Natural killer cell treated with Interleukin-12 subunit alpha and Interleukin-12 subunit beta and Interleukin-15 and Interleukin-18, amount 100 ng/mL, for 72 hours (primary cell): ENCODE results near the gene MGAT5B. TPM values are rescaled to one million over a fixed set of nuclear protein-coding genes. Genes with fewer than 3 reads are reported as not detected.
A peak's percentile ranks its signal among the peaks of the same experiment; 100 is the strongest.

Experiments used
- ATAC-seq, 2 donors: fragments of 150-1000 bp; cut with Tn5 transposase in 1 of 2; sonication (Bioruptor Pico), chemical (Tn5 transposase) in 1 of 2; 2 replicates each; pipeline ENCODE4 v1.10.0; 2021
- DNase-seq: peaks from one replicate; pipeline ENCODE4 v3.0.0; 2022; ENCODE audit warnings: low spot score
- H3K27ac Mint-ChIP-seq, 2 donors: 1 replicate in 1 of 2; 2 replicates in 1 of 2; pipeline ENCODE4 v1.8.0; 2022; ENCODE audit warnings: mixed read lengths in 2 of 2, mild to moderate bottlenecking in 1 of 2, moderate library complexity in 1 of 2
- H3K27me3 Mint-ChIP-seq, 2 donors: 1 replicate in 1 of 2; 2 replicates in 1 of 2; pipeline ENCODE4 v1.8.0; 2022; ENCODE audit warnings: mixed read lengths in 2 of 2
- H3K36me3 Mint-ChIP-seq: one replicate; pipeline ENCODE4 v1.8.0; 2022; ENCODE audit warnings: mixed read lengths
- H3K4me1 Mint-ChIP-seq, 2 donors: 1 replicate in 1 of 2; 2 replicates in 1 of 2; pipeline ENCODE4 v1.8.0; 2022; ENCODE audit warnings: low read depth in 2 of 2, mixed read lengths in 2 of 2, mild to moderate bottlenecking in 1 of 2
- H3K4me3 Mint-ChIP-seq: one replicate; pipeline ENCODE4 v1.8.0; 2022; ENCODE audit warnings: mixed read lengths
- H3K9me3 Mint-ChIP-seq: 2 replicates; pipeline ENCODE4 v1.8.0; 2022; ENCODE audit warnings: mixed read lengths
- total RNA-seq, 2 donors: library from RNA; stranded (reverse); gene quantifications; one replicate each; pipeline ENCODE4 v1.2.3, GENCODE V29; 2022

Gene MGAT5B
- total RNA-seq, 2 donors from 2014 or later = 0.59 TPM; not detected in 1

DNA sequence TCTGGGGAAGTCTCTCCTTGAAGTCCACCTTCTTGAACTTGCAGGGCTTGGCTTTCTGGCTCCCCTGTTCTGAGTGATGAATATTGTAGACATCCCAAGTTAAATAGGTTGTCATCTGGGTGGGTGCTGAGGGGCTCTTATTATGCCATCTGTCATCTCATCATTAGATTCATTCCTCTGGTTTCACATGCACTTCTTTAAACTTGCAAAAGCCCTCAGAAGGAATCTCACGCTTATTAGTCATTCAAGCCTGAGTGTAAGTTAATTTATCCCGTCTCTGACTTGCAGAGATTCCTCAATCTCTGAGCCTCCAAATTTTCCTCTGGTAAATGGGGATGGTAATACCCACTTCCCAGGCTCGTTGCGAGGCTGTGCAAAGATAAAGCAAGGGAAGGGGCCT is 5.7 kb downstream of the MGAT5B start:
- Mint-ChIP-seq H3K27ac (no peak overlapping the region), H3K4me1 (peaks cover 0 to 5% of the 10 kb centered on the region in 2 donors), H3K9me3 (no peaks in the 10 kb centered on the region), H3K36me3 (peaks cover 8% of the 10 kb centered on the region), H3K27me3 (peaks cover 20 to 22% of the 10 kb centered on the region in 2 donors), H3K4me3 (no peak overlapping the region)
- DNase-seq (no peak), ATAC-seq (no peak)

DNA sequence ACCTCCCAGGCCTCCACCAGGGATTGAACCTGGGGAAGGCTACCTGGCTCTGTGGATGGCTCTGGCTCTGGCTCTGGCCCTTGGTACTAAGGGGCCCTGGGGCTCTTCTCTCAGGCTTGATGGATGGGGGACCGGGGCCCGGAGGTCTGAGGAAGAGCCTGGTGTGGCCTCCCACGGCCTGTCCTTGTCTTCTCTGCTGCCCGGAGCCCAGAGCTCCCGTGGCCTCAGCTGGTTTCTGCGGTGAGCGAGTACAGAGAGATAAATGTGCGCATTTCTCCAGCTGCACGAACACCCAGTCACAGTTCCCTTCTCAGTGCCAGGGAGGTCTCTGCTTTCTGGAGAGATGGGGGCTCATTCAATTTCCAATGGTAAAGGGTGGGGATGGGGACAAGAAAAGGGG is 9.2 kb downstream of the MGAT5B start:
- peaks cover 0 to 4% of the 10 kb centered on the region in 2 donors for H3K4me1 Mint-ChIP-seq
- no peak for DNase-seq
- H3K36me3 Mint-ChIP-seq = peaks cover 8% of the 10 kb centered on the region
- no peak overlapping the region for H3K4me3 Mint-ChIP-seq
- no peak for ATAC-seq
- peaks cover 11 to 14% of the 10 kb centered on the region in 2 donors for H3K27me3 Mint-ChIP-seq
- H3K9me3 Mint-ChIP-seq = no peaks in the 10 kb centered on the region
- H3K27ac Mint-ChIP-seq = no peak overlapping the region

DNA sequence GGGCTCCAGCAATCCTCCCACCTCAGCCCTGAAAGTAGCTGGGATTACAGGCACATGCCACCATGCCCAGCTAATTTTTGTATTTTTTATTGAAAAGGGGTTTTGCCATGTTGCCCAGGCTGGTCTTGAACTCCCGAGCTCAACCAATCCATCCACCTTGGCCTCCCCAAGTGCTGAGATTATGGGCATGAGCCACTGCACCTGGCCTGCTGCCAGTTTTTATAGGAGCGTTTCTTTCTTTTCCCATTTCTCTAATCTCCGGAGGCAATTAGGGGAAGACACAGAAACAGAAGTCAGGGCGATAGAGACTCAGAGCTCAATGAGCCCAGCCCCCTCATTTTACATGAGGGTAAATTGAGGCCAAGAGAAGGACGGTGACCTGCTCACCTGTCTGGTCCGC is 10.4 kb downstream of the MGAT5B start:
- Mint-ChIP-seq H3K36me3 (peaks cover 8% of the 10 kb centered on the region), H3K4me1 (no peaks in the 10 kb centered on the region), H3K4me3 (no peak overlapping the region), H3K9me3 (no peaks in the 10 kb centered on the region), H3K27ac (no peak overlapping the region), H3K27me3 (peaks cover 6 to 8% of the 10 kb centered on the region in 2 donors)
- ATAC-seq = no peak
- DNase-seq = no peak

DNA sequence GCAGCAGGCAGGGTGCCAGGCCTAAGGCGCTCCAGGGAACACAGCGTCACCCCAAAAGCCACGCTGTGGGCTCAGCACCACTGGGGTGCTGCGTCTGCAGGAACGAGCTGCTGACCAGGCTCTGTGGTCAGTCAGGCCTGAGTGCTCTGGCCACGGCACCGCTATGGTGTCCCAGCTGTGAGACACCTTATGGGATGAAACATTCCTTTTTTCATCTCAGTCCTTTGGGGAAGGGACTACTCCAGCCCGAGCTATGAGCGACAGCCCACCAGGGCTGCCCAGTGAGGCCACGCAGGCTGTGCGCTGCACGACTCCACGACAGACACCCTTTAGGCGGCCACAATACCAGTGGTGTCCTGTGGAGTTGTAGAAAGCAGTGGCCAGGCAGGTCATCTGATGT is 11.1 kb downstream of the MGAT5B start:
- Mint-ChIP-seq H3K27ac (no peak overlapping the region), H3K4me1 (no peaks in the 10 kb centered on the region), H3K4me3 (no peak overlapping the region), H3K36me3 (peaks cover 5% of the 10 kb centered on the region), H3K9me3 (no peaks in the 10 kb centered on the region), H3K27me3 (peaks cover under 1 to 4% of the 10 kb centered on the region in 2 donors)
- ATAC-seq = peak; percentile 5 to 27
- DNase-seq = no peak

DNA sequence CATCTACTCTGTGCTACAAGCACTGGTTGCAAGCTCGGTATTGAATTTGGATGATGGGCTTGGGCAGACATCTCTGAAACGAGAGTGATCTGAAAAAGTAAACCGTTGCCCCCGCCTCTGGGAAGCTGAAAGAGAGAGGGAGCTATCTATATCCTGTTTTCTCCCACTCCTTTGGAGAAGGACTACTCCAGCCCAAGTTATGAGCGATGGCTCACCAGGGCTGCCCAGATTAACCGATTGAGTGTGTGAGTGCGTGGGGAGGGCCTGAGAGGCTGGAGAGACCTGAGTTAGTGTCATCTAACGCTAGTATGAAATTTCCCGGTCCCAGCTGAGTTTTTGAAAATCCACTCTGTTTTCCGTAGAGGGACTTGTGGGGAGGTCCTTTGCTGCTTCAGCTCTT is 11.5 kb downstream of the MGAT5B start:
- ATAC-seq (no peak), DNase-seq (no peak)
- H3K4me1 Mint-ChIP-seq = no peaks in the 10 kb centered on the region
- H3K9me3 Mint-ChIP-seq = no peaks in the 10 kb centered on the region
- no peak overlapping the region for H3K4me3 Mint-ChIP-seq
- H3K36me3 Mint-ChIP-seq = peaks cover 5% of the 10 kb centered on the region
- H3K27me3 Mint-ChIP-seq = peaks cover 0 to 3% of the 10 kb centered on the region in 2 donors
- no peak overlapping the region for H3K27ac Mint-ChIP-seq

DNA sequence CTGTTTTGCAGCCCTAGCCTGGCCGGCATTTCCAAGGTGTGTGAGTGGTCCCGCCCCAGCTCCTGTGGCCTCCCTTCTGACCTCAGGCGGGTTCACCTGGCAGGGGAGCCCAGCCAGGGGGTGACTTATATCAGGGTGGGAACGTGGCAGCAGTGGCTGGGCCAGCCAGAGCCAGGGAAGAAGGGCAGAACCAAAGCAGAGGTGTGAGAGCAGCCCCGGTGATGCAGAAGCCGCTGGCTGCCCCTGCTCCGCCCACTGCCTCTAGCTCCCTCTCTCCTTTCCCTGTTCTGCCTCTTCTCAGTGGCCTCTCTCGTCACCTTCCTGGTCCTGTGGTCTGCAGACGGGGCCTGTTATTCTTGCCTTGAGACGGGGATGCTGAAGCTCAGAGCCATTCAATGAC is 12.1 kb downstream of the MGAT5B start:
- H3K36me3 Mint-ChIP-seq = peaks cover 4% of the 10 kb centered on the region
- peaks cover 0 to 3% of the 10 kb centered on the region in 2 donors for H3K27me3 Mint-ChIP-seq
- DNase-seq (no peak), ATAC-seq (peak in 1 of 2 donors; percentile 17)
- H3K9me3 Mint-ChIP-seq = no peaks in the 10 kb centered on the region
- H3K4me1 Mint-ChIP-seq = no peaks in the 10 kb centered on the region
- no peak overlapping the region for H3K27ac Mint-ChIP-seq
- H3K4me3 Mint-ChIP-seq = no peak overlapping the region

DNA sequence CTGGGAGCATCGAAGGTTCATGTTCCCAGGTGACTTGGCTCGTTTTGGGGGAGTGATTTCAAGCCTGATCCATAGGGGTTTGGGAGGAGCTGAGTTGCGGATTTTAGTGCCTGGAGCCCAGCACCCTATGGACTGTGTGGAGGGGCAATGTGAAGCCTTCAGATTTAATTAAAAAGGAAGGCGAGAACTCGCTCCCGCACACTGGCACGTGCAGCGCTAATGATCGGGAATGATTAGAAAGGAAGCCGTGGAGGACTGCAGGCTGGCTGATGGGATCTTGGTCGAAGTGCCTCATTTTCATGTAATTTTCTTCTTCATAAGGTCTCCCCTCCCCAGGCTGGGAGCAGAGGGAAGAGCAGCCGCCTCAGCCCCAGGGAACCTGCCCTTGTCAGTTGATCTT is 12.8 kb downstream of the MGAT5B start:
- no peak overlapping the region for H3K27ac Mint-ChIP-seq
- no peaks in the 10 kb centered on the region for H3K4me1 Mint-ChIP-seq
- ATAC-seq (no peak), DNase-seq (no peak)
- no peaks in the 10 kb centered on the region for H3K27me3 Mint-ChIP-seq
- no peaks in the 10 kb centered on the region for H3K9me3 Mint-ChIP-seq
- no peak overlapping the region for H3K4me3 Mint-ChIP-seq
- H3K36me3 Mint-ChIP-seq = no peaks in the 10 kb centered on the region

DNA sequence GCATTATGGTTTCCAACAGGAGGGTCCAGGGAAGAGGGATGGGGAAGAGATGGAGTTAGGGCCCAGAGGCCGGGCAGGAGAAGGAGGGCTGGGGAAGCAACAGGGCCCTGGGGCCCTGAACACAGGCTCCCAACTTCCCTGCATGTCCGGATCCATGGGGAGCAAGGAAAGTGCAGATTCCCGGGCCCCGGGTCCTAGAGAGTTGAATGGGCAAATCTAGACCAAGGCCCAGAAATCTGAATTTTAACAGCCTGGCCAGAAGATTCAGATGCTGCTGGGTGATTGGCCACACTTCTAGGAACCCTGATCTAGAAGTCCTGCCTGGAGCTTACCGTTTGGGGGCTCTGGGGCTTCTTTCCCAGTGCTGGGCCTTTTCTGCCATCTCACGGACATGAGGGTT is 13.2 kb downstream of the MGAT5B start:
- DNase-seq (no peak), ATAC-seq (no peak)
- H3K4me1 Mint-ChIP-seq = no peaks in the 10 kb centered on the region
- H3K36me3 Mint-ChIP-seq = no peaks in the 10 kb centered on the region
- H3K9me3 Mint-ChIP-seq = no peaks in the 10 kb centered on the region
- H3K4me3 Mint-ChIP-seq = no peak overlapping the region
- no peaks in the 10 kb centered on the region for H3K27me3 Mint-ChIP-seq
- H3K27ac Mint-ChIP-seq = no peak overlapping the region

DNA sequence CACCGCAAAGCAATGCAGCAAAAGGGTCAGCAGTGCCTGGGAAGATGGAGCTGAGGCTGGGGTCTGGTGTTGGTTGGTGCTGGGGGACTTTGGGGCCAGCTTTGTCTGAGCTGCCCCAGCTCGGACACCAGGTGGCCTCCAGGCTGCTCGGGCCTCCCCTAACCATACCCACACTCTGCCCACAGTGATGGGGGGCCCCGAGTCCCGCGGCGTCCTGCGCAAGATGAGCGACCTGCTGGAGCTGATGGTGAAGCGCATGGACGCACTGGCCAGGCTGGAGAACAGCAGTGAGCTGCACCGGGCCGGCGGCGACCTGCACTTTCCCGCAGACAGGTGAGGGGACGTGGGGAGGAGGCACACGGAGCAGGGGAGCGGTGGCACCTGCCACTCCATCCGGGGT is 13.8 kb downstream of the MGAT5B start:
- no peaks in the 10 kb centered on the region for H3K4me1 Mint-ChIP-seq
- no peak overlapping the region for H3K27ac Mint-ChIP-seq
- no peaks in the 10 kb centered on the region for H3K27me3 Mint-ChIP-seq
- H3K4me3 Mint-ChIP-seq = no peak overlapping the region
- no peaks in the 10 kb centered on the region for H3K9me3 Mint-ChIP-seq
- ATAC-seq (no peak), DNase-seq (no peak)
- H3K36me3 Mint-ChIP-seq = no peaks in the 10 kb centered on the region

DNA sequence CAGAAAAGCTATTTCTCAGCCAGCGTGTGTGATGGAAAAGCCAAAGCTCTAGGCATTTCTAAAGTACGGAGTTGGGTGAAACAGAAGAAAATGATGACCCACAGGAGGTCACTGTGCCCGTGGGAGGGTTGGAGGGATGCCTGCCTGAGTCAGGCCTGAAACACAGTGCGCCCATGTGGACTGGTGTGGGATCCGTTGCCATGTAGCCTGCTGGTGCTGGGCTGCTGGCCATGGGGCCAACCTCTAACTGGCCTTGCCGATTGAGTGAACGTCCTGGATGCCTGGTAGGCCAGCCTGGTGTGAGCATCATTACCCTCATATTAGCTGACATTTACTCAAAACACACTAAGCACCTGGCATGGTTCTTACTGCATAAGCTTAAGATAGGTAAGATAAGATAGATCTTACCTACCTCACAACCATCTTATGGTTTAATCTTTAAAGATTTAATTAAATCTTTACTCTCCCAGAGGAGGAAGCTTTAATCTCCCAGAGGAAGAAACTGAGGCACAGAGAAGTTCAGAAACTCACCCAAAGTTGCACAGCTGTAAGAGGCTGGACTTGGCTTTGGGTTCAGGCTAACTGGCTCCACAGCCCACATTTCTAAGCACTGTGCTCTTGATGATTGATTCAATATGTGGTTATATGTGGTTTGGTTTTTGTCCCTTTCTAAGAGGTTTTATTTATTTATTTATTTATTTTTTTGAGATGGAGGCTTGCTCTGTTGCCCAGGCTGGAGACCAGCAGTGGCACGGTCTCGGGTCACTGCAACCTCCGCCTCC is 15.7 kb downstream of the MGAT5B start:
- Mint-ChIP-seq H3K36me3 (no peaks in the 10 kb centered on the region), H3K27ac (no peak overlapping the region), H3K9me3 (no peaks in the 10 kb centered on the region), H3K4me3 (no peak overlapping the region), H3K4me1 (no peaks in the 10 kb centered on the region), H3K27me3 (no peaks in the 10 kb centered on the region)
- no peak for DNase-seq
- no peak for ATAC-seq

DNA sequence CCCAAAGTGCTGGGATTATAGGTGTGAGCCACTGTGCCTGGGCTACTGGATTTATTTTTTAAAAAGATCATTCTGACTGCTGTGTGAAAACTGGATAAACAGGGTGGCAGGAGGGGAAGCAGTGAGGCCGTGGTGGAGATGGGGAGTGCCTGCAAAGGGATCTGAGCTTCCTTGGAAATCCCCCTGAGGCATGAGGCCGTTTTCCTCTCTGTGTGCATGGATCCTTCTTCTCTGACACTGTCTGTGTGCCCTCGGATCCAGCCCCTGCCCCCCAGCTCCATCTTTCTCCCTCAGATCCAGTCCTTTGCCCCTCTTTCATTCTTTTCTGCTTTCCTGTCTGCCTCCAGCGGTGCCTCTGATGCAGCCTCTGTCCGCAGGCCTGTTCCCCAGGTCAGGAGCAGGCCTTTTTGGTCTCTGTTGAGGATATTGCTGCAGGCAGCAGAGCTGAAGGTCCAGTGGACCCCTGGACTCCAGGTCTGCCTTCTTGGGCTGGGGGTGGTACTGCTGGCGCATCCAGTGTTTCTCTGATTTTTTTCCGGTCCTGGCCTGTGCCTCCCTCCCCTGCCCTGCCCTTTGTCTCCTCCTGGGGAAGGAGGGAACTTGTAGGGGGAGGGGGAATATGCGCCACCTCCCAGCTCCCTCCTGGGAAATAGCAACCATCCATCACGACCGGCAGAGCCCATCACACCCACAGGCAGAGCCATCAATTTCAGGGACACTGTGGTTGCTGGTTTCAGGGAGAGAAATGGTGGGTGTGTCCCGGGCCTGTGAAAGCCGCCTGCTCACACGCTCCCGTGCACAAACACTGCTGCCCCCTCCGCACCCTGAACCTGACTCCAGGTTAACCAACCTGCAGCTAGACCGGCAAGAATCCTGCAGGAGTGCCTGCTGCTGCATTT is 17.0 kb downstream of the MGAT5B start:
- ATAC-seq (no peak), DNase-seq (no peak)
- no peaks in the 10 kb centered on the region for H3K36me3 Mint-ChIP-seq
- no peaks in the 10 kb centered on the region for H3K9me3 Mint-ChIP-seq
- H3K27ac Mint-ChIP-seq = no peak overlapping the region
- no peaks in the 10 kb centered on the region for H3K4me1 Mint-ChIP-seq
- no peaks in the 10 kb centered on the region for H3K27me3 Mint-ChIP-seq
- no peak overlapping the region for H3K4me3 Mint-ChIP-seq

DNA sequence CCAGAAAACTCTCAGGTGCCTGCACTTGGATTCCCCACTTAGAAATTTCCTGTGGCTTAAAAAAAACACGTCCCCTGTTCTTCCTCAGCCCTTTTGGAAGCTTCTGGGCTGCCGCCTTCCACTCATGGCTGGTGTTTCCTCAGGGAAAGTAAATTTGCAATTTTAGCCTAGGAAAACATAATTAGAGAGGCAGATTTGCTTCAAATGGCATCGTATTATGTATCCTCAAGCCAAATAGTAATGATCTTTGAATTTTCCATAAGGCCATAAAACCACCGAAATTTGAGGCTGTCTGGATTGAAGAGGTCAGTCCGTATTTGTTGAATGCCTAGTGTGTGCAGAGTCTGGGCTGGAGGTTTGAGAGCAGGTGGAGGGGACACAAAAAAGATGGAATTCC is 17.7 kb downstream of the MGAT5B start:
- Mint-ChIP-seq H3K36me3 (no peaks in the 10 kb centered on the region), H3K4me3 (no peak overlapping the region), H3K27me3 (no peaks in the 10 kb centered on the region), H3K27ac (no peak overlapping the region), H3K4me1 (no peaks in the 10 kb centered on the region), H3K9me3 (no peaks in the 10 kb centered on the region)
- no peak for DNase-seq
- ATAC-seq = no peak

DNA sequence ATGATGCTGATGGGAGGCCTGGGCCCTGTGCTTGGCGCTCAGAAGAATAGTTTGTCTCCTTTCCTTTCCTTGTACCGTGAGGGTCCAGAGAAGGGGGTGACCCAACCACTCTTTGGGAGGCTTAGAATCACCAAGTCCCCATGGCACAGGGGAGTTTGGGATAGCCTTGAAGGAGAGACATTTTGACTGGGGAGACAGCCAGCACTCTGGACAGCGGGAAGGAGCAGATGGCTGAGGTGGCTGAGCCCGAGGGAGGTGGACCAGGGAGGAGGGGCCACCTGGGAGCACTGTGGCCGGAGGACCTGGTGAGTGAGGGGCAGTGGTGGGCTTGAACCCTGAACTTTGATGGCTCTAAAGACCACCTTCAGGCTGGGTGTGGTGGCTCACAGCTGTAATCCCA is 18.2 kb downstream of the MGAT5B start:
- ATAC-seq = no peak
- Mint-ChIP-seq H3K4me3 (no peak overlapping the region), H3K4me1 (no peaks in the 10 kb centered on the region), H3K9me3 (no peaks in the 10 kb centered on the region), H3K36me3 (no peaks in the 10 kb centered on the region), H3K27ac (no peak overlapping the region), H3K27me3 (no peaks in the 10 kb centered on the region)
- no peak for DNase-seq

DNA sequence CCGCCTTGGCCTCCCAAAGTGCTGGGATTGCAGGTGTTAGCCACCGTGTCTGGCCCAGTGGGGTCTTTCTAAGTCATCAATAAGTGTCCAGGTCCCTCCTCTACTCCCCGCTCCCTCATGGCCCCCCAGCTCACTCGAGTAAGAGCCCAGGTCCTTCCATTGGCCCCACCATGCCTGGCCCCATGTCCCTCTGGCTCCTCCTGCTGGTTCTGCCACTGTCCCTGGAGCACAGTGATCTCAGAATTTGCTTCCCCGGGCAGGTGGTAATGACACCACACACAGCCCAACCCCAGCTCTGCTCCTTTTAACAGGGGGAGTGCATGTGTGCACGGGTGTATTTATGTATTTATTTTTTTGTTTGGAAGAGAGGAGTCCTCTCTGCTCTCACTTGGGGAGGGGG is 19.6 kb downstream of the MGAT5B start:
- H3K36me3 Mint-ChIP-seq = no peaks in the 10 kb centered on the region
- H3K4me1 Mint-ChIP-seq = no peaks in the 10 kb centered on the region
- no peak for DNase-seq
- ATAC-seq = no peak
- no peak overlapping the region for H3K27ac Mint-ChIP-seq
- no peaks in the 10 kb centered on the region for H3K27me3 Mint-ChIP-seq
- H3K9me3 Mint-ChIP-seq = no peaks in the 10 kb centered on the region
- no peak overlapping the region for H3K4me3 Mint-ChIP-seq
